Measurements from ENCODE around the gene EVA1C. TPM values are rescaled to one million over a fixed set of nuclear protein-coding genes. Genes with fewer than 3 reads are reported as not detected.
"Not testable (repeated sequence)": the region's sequence is repeated elsewhere in the genome, so short reads cannot be mapped to it uniquely, and the experiment has no call there.

Gene EVA1C
- total RNA-seq, 2 experiments from 2014 or later: 9.3 to 9.6 TPM

GRCh38 chr21:32377991-32378390, 34.5 kb upstream of the EVA1C start:
- H3K4me1 Mint-ChIP-seq (ENCODE audit: low read depth): no peaks in the 10 kb centered on the region
- ChIA-PET POLR2A (no interaction called here), CTCF (no interaction called here)
- H3K4me3 Mint-ChIP-seq: no peak overlapping the region
- intact Hi-C loops (cut with micrococcal nuclease): no loop called here
- no peak for DNase-seq
- H3K27me3 Mint-ChIP-seq: no peaks in the 10 kb centered on the region
- H3K27ac Mint-ChIP-seq: no peak overlapping the region
- H3K9me3 Mint-ChIP-seq: no peaks in the 10 kb centered on the region
- H3K36me3 Mint-ChIP-seq: peaks cover 54% of the 10 kb centered on the region

- H3K27me3 Mint-ChIP-seq: no peaks in the 10 kb centered on the region
- intact Hi-C loops (cut with micrococcal nuclease): no loop called here
- no peak for DNase-seq
- peaks cover 60% of the 10 kb centered on the region for H3K36me3 Mint-ChIP-seq
- no peak overlapping the region for H3K27ac Mint-ChIP-seq
- H3K4me1 Mint-ChIP-seq (ENCODE audit: low read depth): no peaks in the 10 kb centered on the region
- H3K4me3 Mint-ChIP-seq: no peak overlapping the region
- CTCF ChIA-PET: no interaction called here
- H3K9me3 Mint-ChIP-seq: no peaks in the 10 kb centered on the region
- POLR2A ChIA-PET: interaction anchor here (0.6 kb wide), 1 partner anchor 23 kb away, joined by 3 read pairs; no protein-coding TSS in a partner anchor
Observed at GRCh38 chr21:32378956-32379355, 33.5 kb upstream of the EVA1C start.

DNA sequence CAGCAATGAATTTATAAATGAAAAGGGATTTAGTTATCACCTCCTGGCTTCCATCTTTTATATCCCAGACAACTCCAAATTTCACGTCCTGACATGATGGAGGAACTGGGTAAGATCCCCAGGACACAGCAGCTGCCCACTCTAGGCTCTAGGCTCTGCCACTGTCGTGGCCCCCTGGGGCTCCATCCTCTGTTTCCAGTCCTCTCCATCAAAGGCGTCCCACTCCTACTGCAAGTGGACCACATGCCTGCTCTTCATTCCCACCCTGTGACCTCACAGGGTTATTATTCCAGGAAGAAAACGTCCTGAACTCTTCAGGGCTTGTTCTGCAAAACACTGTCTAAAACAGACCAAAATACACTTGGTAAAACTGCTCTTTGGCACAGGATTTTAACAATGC, 31.6 kb upstream of the EVA1C start:
- CTCF ChIA-PET: no interaction called here
- H3K36me3 Mint-ChIP-seq: peaks cover 71% of the 10 kb centered on the region
- intact Hi-C loops (cut with micrococcal nuclease): no loop called here
- H3K27ac Mint-ChIP-seq: no peak overlapping the region
- H3K27me3 Mint-ChIP-seq: no peaks in the 10 kb centered on the region
- POLR2A ChIA-PET: no interaction called here
- no peak overlapping the region for H3K4me3 Mint-ChIP-seq
- H3K9me3 Mint-ChIP-seq: no peaks in the 10 kb centered on the region
- peaks cover 8% of the 10 kb centered on the region for H3K4me1 Mint-ChIP-seq (ENCODE audit: low read depth)
- DNase-seq: no peak

DNA sequence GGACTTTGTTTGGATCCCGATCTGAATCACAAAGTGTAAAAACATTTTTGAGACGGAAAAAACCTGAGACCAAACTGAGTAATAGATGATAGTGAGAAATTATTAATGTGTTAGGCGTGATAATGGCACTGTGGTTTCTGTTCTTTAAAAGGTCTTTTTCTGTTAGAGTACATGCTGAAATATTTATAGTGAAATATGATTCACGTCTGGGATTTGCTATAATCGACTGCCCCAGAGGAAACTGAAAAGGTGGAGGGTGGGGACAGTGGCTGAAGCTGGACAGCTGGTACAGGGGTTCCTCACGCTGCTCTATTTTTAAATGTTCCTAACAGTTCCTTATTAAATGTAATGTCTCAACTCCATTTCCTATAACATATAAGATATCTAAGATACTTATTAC, 30.9 kb upstream of the EVA1C start:
- intact Hi-C loops (cut with micrococcal nuclease): no loop called here
- Mint-ChIP-seq H3K4me3 (no peak overlapping the region), H3K9me3 (no peaks in the 10 kb centered on the region), H3K27me3 (no peaks in the 10 kb centered on the region), H3K36me3 (peaks cover 66% of the 10 kb centered on the region), H3K4me1 (ENCODE audit: low read depth) (peaks cover 8% of the 10 kb centered on the region), H3K27ac (no peak overlapping the region)
- CTCF ChIA-PET: no interaction called here
- POLR2A ChIA-PET: no interaction called here
- DNase-seq: no peak

- ChIA-PET POLR2A (no interaction called here), CTCF (no interaction called here)
- no peaks in the 10 kb centered on the region for H3K9me3 Mint-ChIP-seq
- H3K36me3 Mint-ChIP-seq: peaks cover 60% of the 10 kb centered on the region
- intact Hi-C loops (cut with micrococcal nuclease): no loop called here
- peaks cover 12% of the 10 kb centered on the region for H3K4me1 Mint-ChIP-seq (ENCODE audit: low read depth)
- H3K27ac Mint-ChIP-seq: no peak overlapping the region
- H3K4me3 Mint-ChIP-seq: no peak overlapping the region
- no peak for DNase-seq
- no peaks in the 10 kb centered on the region for H3K27me3 Mint-ChIP-seq
Observed at GRCh38 chr21:32382108-32382644, 30.3 kb upstream of the EVA1C start.

- H3K4me3 Mint-ChIP-seq: no peak overlapping the region
- no peaks in the 10 kb centered on the region for H3K9me3 Mint-ChIP-seq
- no peak overlapping the region for H3K27ac Mint-ChIP-seq
- H3K4me1 Mint-ChIP-seq (ENCODE audit: low read depth): peaks cover 23% of the 10 kb centered on the region
- ChIA-PET POLR2A (no interaction called here), CTCF (interaction anchor here (2.8 kb wide), 1 partner anchor 217 kb away, joined by 15 read pairs; no protein-coding TSS in a partner anchor)
- H3K36me3 Mint-ChIP-seq: peaks cover 47% of the 10 kb centered on the region
- H3K27me3 Mint-ChIP-seq: no peaks in the 10 kb centered on the region
- DNase-seq: no peak
- intact Hi-C loops (cut with micrococcal nuclease): no loop called here
Observed at GRCh38 chr21:32383812-32384211, 28.7 kb upstream of the EVA1C start.

- peaks cover 33% of the 10 kb centered on the region for H3K36me3 Mint-ChIP-seq
- ChIA-PET CTCF (interaction anchor here (0.5 to 2.8 kb wide), 2 partner anchors 19 to 215 kb away, joined by 3 to 15 read pairs; no protein-coding TSS in a partner anchor), POLR2A (interaction anchor here (0.6 kb wide), 1 partner anchor 385 kb away, joined by 4 read pairs; the partner anchor contains the start of gene PAXBP1)
- no peak overlapping the region for H3K27ac Mint-ChIP-seq
- intact Hi-C loops (cut with micrococcal nuclease): no loop called here
- no peaks in the 10 kb centered on the region for H3K9me3 Mint-ChIP-seq
- peaks cover 46% of the 10 kb centered on the region for H3K4me1 Mint-ChIP-seq (ENCODE audit: low read depth)
- no peaks in the 10 kb centered on the region for H3K27me3 Mint-ChIP-seq
- H3K4me3 Mint-ChIP-seq: no peak overlapping the region
- no peak for DNase-seq
Observed at GRCh38 chr21:32386195-32386870, 26.2 kb upstream of the EVA1C start.

DNA sequence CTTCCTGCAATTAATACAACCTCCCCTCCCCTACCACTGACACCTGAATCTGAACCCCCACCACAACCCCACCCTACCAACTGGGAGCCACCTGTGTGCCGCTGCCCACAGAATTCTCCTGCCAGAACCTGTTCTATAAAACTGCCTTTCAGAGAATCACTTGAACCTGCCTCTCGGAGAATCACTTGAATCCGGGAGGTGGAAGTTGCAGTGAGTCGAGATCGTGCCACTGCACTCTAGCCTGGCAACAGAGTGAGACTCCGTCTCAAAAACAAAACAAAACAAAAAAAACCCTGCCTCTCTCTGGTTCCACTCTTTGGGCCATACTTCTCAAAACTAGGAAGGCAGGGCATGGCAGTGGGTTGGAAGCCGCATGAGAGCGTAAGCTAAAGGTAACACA, 25.4 kb upstream of the EVA1C start:
- ChIA-PET CTCF (interaction anchor here (1.1 kb wide), 1 partner anchor 173 kb away, joined by 3 read pairs; no protein-coding TSS in a partner anchor), POLR2A (interaction anchor here (0.6 kb wide), 1 partner anchor 384 kb away, joined by 4 read pairs; the partner anchor contains the start of gene PAXBP1)
- DNase-seq: no peak
- no peak overlapping the region for H3K27ac Mint-ChIP-seq
- H3K9me3 Mint-ChIP-seq: no peaks in the 10 kb centered on the region
- intact Hi-C loops (cut with micrococcal nuclease): no loop called here
- no peak overlapping the region for H3K4me3 Mint-ChIP-seq
- H3K4me1 Mint-ChIP-seq (ENCODE audit: low read depth): peaks cover 54% of the 10 kb centered on the region
- no peaks in the 10 kb centered on the region for H3K27me3 Mint-ChIP-seq
- H3K36me3 Mint-ChIP-seq: peaks cover 33% of the 10 kb centered on the region

GRCh38 chr21:32388306-32388705, 24.2 kb upstream of the EVA1C start:
- Mint-ChIP-seq H3K27me3 (no peaks in the 10 kb centered on the region), H3K4me3 (no peak overlapping the region), H3K9me3 (no peaks in the 10 kb centered on the region), H3K36me3 (peaks cover 21% of the 10 kb centered on the region), H3K4me1 (ENCODE audit: low read depth) (peaks cover 56% of the 10 kb centered on the region), H3K27ac (no peak overlapping the region)
- DNase-seq: no peak
- intact Hi-C loops (cut with micrococcal nuclease): no loop called here
- ChIA-PET POLR2A (no interaction called here), CTCF (no interaction called here)

- Mint-ChIP-seq H3K36me3 (peaks cover 14% of the 10 kb centered on the region), H3K27me3 (no peaks in the 10 kb centered on the region), H3K27ac (no peak overlapping the region), H3K4me1 (ENCODE audit: low read depth) (peaks cover 63% of the 10 kb centered on the region), H3K4me3 (no peak overlapping the region), H3K9me3 (no peaks in the 10 kb centered on the region)
- ChIA-PET POLR2A (no interaction called here), CTCF (no interaction called here)
- intact Hi-C loops (cut with micrococcal nuclease): loop anchor here (5.0 kb wide), 1 partner anchor 103 kb away; no protein-coding TSS in a partner anchor
- DNase-seq: no peak
Observed at GRCh38 chr21:32389337-32390015, 23.0 kb upstream of the EVA1C start.

DNA sequence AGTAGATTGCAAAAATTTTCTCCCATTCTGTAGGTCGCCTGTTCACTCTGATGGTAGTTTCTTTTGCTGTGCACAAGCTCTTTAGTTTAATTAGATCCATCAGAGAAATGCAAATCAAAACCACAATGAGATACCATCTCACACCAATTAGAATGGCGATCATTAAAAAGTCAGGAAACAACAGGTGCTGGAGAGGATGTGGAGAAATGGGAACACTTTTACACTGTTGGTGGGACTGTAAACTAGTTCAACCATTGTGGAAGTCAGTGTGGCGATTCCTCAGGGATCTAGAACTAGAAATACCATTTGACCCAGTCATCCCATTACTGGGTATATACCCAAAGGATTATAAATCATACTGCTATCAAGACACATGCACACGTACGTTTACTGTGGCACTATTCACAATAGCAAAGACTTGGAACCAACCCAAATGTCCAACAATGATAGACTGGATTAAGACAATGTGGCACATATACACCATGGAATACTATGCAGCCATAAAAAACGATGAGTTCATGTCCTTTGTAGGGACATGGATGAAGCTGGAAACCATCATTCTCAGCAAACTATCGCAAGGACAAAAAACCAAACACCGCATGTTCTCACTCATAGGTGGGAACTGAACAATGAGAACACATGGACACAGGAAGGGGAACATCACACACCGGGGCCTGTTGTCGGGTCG, 21.8 kb upstream of the EVA1C start:
- CTCF ChIA-PET: not testable (repeated sequence)

DNA sequence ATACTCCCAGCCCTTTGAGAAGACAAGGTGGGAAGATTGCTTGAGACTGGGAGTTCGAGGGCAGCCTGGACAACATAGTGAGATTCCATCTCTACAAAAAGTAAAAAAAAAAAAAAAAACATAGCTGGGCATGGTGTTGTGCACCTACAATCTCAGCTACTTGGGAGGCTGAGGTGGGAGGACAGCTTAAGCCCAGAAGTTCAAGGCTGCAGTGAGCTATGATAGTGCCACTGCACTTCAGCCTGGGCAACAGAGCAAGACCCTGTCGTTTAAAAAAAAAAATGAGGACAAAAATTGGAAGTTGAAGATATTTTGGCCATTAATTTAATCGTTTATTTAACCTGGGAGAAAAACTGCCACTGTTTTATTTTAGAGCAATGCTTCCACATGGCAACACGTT, 20.8 kb upstream of the EVA1C start:
- intact Hi-C loops (cut with micrococcal nuclease): loop anchor here (2.0 to 5.0 kb wide), 2 partner anchors 101 to 659 kb away; partner anchors contain the start of gene SCAF4
- H3K4me1 Mint-ChIP-seq (ENCODE audit: low read depth): peaks cover 54% of the 10 kb centered on the region
- peaks cover 2% of the 10 kb centered on the region for H3K27me3 Mint-ChIP-seq
- H3K36me3 Mint-ChIP-seq: peaks cover 6% of the 10 kb centered on the region
- ChIA-PET CTCF (interaction anchor here (0.8 to 2.8 kb wide), 5 partner anchors 10 to 209 kb away, joined by 3 to 17 read pairs (median 6); no protein-coding TSS in a partner anchor), POLR2A (interaction anchor here (0.8 to 2.7 kb wide), 4 partner anchors 20 to 380 kb away, joined by 3 to 15 read pairs (median 5); partner anchors contain the start of genes CFAP298, EVA1C and PAXBP1)
- H3K9me3 Mint-ChIP-seq: no peaks in the 10 kb centered on the region
- DNase-seq: no peak
- no peak overlapping the region for H3K27ac Mint-ChIP-seq
- peak overlapping the region; percentile 80 for H3K4me3 Mint-ChIP-seq

More for the DNA sequence above, 21.8 kb upstream of the EVA1C start:
- H3K27ac Mint-ChIP-seq, DNase-seq, H3K36me3 Mint-ChIP-seq, H3K4me3 Mint-ChIP-seq, H3K9me3 Mint-ChIP-seq, POLR2A ChIA-PET, H3K27me3 Mint-ChIP-seq: not testable (repeated sequence)
- intact Hi-C loops (cut with micrococcal nuclease): loop anchor here (5.0 kb wide), 1 partner anchor 102 kb away; no protein-coding TSS in a partner anchor
- peaks cover 58% of the 10 kb centered on the region for H3K4me1 Mint-ChIP-seq (ENCODE audit: low read depth)

Measured in activated CD4-positive, alpha-beta memory T cell treated with anti-CD3 and anti-CD28 coated beads for 36 hours (primary cell).